GM23248 (cell line): ENCODE results near the gene NPAS2.

Source experiments
- EZH2 ChIP-seq: fragments of 200-600 bp; sonication (generic); IDR thresholded peaks from 2 replicates; pipeline ENCODE4 v1.6.1; 2018; ENCODE audit warnings: antibody characterized with exemption, mild to moderate bottlenecking; ENCODE audit not compliant: insufficient read depth, poor library complexity, severe bottlenecking
- EZH2phosphoT487 ChIP-seq: fragments of 200-600 bp; sonication (generic); IDR thresholded peaks from 2 replicates; pipeline ENCODE4 v1.6.1; 2018; ENCODE audit warnings: antibody characterized with exemption, moderate library complexity, mild to moderate bottlenecking, low read depth; ENCODE audit not compliant: insufficient read depth

GRCh38 chr2:100936070-100936741 is 116.3 kb downstream of the NPAS2 start:
- TF ChIP-seq EZH2phosphoT487 = no peak
- no peak for TF ChIP-seq EZH2
